NCI-H2107 (cell line): Measurements from ENCODE around the gene PTPRT.

Experiments
- DNase-seq: peaks from one replicate; lab custom pipeline; 2025; lab: John Stamatoyannopoulos, UW

PTPRT gene

DNA sequence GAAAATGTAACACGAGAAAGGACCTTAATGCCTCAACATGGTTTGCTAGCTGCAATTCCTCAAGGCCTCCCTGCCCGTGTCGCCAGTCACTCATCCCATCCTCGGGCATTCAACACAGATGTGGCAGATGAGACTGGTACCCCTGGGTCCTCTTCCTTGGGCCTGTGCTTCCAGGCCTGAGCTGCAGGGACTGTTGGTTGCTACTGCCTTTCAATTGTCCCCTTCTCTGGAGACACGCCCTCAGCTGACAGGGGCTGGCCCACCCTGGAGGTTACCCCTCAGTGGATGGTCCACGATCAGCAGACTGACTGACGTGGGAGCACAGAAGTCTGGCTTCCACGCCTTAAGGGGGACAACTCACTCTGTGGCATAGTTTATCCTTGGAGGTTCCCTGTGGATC lies 1076.5 kb downstream of the PTPRT start:
- no peak for DNase-seq

DNA sequence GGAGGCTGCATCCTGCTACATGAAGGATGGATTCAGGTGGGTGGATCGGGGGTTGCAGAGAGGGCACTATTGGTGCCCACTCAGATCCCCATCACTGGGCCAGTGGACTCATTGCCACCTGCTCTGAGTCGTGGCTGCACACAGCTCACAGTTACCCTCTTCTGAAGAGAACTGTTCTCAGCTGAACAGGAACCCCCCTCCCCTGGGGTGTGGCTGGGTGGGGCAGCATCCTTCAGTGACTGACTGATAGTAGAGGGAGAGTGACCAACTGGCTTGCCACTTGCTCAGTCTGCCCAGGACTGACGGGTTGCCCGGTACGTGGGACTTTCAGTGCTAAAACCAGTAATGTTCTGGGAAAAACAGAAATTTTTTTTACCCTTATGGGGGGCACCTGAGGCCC lies 1077.5 kb downstream of the PTPRT start:
- DNase-seq = no peak

DNA sequence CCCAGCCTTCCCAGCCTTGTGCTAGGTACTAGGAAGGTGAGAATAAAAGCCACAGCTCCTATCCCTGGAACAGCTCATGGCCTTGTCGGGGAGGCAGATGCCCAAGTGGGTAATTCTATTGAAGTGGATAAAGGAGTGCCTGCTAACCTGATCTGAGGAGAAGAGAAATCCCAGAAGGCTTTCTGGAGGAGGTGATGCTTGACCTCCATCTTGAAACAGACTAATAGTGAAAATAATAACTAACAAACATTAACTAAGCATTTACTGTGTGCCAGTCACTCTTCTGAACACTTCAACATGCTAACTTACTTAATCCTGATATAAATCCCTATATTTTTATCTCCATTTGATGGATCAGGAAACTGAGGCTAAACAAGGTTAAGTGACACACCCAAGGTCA lies 1078.4 kb downstream of the PTPRT start:
- DNase-seq = no peak

DNA sequence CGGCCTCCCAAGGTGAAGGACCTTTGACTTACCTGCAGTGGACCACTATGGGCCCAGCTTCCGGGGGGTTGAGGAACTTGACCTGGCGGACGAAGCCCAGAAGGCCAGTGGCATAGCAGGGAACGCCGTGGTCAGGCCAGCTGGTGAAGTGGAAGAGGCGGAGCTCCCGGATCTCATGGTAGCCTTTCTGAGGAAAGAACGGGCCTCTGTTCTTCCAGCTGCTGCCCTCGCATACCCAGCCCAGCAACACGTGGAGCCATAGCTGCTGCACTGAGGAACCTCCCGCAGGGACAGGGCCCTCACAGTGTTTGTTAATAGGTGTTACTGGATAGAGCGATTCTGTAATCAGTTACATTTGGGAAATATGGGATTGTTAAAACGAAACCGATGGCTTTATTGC lies 1079.4 kb downstream of the PTPRT start:
- no peak for DNase-seq

DNA sequence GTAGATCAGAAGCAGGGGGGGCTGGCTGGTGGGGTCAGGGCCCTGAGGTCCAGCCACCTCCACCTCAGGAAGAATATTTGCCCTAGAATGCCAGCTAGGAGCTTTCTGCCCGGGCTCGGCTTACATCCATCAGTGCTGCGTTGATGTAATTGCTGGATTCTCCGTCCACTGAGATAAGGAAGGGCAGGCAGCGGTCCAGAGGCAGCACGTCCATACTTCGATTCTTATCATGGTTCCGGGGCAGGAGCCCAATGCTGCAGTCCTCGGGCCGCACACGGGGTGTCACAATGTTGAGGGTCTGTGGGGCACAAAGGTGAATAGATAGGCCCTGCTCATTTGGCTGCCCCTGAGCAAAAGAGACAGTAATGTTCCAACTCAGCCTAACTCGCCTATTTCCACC lies 1087.7 kb downstream of the PTPRT start:
- no peak for DNase-seq

DNA sequence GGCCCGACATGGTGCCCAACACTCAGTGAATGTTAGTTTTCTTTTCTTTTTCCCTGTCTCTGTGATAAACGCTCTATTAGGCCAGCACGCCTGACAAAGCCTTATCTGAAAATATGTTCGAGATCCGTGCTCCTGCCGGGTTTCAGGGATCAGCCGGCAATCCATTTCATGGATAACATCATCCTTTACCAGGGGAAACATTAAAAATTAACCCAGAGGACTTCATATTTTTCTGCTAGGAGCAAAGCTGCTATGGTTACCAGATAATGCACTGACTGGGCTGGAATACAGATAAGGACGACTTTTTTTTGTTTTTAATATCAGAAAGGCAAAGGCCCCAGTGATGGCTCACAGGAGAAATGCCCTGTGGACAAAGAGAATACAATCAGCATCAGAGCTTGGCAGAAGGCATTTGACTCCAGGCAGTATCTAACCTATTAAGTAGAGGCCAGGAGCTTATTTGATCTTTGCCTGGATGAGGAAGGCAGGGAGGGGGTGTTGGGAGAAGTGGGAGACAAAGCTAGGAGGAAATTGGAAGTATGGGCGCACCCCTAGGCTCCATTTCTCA lies 1089.5 kb downstream of the PTPRT start:
- no peak for DNase-seq

DNA sequence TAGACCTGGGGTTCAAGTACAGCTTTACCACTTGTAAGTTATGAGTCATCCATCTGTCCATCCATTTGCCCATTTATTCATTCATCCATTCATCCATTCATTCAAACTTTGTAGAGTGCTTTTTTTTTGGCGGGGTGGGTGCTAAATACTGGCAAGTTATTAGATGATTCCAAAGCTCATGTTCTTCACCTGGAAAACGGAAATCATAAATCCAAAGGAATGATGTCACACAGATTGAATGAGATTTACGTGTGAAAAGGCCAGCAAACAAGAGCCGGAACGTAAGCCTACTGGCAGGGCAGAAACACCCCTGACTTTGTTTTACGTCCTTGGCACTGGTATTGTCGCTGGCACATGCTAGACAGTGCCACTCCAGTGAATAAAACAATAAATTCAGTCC lies 1090.6 kb downstream of the PTPRT start:
- DNase-seq = no peak

DNA sequence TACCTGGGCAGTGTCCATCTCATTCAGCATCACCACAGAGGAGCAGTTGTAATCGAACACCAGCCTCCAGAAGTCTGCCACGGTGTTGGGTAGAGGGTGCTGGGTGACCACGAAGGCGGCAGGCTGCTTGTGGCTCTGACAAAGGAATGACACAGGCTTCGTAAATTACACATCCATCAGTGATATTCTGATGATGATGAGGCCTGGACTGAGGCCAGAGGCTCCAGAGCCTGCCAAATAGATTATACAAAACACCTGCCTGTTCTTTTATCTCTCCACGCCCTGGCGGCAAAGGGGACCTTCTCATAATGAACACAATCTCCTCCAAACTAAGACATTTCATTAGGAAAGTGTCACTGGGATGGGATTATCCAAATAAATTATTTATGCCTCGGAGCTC lies 1091.3 kb downstream of the PTPRT start:
- DNase-seq = no peak

DNA sequence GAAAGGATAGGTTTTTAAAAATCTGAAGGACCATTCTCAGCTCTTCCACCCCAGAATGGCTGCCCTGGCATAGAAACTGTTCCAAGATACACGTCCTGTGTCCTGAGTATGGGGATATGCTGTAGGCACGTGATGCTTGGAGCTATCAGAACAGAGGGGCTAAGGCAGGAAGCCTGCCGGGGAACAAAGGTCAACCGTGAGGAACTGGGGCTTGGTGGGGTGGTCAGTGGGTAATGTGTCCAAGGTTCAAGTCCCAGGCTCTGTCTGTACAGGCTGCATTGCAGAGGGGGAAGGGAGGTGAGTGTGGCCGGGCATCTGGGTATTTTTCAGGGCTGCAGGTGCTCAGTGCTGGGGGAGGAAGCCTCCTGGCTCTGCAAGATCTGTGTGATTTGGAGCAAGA lies 1092.0 kb downstream of the PTPRT start:
- no peak for DNase-seq

DNA sequence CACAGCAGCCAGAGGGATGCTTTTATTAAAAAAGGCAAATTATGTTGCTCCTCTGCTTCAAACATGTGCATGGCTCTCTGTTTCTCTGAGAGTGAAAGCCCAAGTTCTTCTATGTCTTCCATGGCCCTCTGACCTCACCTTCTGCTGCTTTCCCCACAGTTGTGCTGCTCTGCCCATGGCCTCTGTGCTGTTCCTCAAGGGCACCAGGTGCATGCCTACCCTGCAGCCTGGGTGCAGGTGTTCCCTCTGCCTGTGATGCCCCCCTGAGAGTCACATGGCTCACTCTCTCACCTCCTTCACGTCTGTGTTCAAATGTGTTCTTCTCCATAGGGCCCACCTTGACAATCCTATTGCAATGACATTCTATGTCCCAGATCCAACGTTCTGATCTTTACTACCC lies 1094.5 kb downstream of the PTPRT start:
- no peak for DNase-seq

DNA sequence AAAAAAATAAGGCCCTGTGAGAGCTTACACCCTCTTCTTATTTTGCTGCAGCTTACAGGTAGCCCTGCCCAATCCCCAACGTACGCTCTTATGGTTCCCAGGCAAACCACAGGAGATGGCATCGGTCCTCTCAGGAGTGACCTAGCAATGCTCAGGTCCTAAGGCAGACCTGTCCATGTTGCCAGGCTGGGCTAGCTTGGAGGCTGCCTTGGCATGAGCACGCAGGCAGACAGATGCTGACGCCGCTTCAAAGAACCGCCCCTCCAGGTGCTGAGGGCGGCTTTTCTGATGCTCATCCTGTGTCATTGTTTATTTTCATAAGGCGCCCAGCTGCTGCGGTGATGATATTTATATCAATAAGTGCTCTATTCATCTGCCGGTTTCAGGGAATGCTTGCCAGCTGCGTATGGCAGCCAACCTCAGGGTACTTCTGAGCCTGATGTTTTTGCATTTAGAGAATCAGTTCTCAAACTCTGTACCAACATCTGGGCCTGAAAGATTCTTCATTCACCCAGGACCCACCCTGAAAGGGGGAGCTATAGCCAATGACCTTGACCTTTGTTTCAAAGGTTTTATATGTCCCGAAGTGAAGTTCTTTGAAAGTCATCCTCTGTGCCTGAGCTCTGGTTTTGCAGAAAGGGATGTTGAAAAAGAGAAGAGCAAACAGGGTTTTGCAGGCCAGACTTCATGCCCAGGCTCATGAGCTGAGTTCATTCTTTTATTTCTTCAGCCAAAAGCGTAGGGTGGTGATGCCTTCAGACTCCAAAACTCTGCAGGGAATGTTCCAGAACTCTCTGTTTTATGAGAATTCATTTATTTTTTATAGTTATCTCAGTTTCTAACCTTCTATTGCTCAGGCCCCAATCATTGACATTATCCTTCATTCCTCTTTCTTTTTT lies 1095.9 kb downstream of the PTPRT start:
- no peak for DNase-seq

DNA sequence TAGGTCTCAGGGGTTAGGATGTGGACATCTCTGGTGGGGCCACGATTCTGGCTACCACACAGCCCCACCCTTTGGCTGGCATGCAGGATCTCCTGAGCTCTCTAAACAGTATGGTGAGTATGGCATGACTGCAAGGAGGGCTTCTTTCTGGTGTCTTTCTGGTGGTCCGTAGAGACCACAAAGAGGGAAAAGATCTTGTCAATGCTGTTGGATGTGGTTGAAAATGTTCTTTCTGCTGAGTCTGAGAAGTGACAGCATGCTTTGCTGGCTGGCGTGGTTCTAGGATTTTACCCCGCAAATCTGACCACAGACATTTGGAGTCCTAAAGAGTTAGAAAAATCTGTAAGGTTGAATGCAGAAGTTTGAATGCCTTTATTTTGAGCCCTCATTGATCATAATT lies 1096.7 kb downstream of the PTPRT start:
- DNase-seq = no peak

DNA sequence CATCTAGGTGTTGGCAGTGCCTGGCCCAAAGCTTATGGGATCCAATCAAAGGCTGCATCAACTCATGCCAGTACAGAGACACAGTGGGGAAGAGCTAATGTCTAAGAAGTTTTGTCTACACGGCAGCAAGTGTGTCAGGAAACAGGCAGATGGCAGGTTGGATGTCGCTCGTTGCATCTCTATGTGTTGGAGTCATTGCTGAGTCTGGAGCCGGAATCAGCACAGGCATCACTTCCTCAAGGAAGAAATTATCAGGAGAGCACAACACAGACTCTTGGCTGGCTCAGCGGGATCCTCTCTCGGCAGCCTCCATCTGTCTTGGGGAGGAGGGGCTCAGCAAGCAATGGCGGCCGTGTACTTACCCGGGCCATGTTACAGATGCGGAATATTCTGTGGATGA lies 1104.3 kb downstream of the PTPRT start:
- no peak for DNase-seq

DNA sequence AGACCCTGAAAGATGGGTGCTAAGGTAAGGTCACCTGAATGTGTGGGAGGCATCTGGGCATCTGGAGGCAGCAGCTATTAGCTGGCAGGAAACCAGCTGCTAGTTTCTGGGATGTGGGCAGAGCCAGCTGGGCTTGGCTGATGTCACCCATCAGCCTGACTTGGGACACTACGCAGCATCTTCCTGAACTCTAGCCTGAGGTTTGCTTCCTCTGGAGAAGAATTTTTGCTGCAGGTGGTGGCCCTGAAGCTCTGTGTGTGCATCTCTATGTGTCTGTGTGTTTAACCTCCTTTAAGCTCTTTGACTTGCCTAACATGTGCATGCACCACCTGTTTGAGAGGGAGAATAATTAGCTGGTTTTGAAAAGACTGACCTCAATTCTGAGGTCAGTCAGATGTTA lies 1106.4 kb downstream of the PTPRT start:
- DNase-seq = no peak

DNA sequence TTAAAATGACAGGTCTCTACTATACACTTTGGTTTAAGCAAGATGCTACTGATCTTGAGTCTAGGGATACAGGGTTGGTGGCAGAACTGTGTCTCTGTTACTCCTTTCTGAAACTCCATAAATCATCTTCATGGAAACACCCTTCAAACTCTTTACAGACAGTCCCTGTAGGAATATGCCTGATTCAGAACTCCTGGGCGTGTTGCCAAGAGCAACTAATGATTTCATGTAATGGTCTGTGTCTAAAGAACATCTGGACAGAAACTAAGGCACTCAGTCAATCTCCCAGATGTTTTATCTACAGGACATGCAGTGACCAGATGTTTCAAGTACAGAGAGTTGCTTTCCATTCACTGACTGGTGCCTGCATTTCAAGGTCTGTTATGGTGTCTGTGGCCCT lies 1107.1 kb downstream of the PTPRT start:
- DNase-seq = no peak

DNA sequence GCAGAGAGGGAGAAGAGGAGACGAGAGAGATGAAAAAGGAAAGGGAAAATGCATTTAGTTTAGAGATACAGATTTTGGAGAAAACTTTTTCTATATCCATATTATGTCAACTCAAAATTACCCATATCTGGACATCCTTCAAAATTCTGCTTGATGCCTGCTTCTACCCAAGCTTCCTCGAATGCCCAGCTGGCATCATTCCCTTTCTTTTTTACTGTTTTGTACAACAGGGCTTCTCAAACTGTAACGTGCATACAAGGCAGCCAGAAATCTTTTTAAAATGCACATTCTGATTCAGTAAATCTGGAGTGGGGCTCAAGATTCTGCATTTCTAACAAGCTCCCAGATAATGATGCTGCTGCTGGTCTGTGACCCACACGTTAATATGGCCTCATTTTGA lies 1108.8 kb downstream of the PTPRT start:
- DNase-seq = no peak

DNA sequence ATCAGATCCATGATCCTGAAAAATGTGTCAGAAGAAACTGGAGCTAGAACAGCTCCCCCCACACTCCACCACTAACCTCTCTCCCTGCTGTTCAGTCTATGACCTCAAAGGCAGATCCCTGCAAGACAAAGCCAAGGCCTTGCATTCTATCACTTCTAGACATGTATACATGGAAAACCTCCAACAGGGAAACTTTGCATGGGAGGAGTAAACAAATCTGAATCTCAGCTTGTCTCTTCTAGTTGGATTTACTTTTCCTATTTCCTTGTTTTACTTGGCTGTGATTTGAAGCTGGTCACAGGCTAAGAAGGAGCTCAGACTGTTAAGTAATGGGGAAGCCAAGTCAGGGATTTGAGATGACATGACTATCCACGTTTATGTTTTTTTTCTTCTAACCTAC lies 1114.8 kb downstream of the PTPRT start:
- DNase-seq = no peak

DNA sequence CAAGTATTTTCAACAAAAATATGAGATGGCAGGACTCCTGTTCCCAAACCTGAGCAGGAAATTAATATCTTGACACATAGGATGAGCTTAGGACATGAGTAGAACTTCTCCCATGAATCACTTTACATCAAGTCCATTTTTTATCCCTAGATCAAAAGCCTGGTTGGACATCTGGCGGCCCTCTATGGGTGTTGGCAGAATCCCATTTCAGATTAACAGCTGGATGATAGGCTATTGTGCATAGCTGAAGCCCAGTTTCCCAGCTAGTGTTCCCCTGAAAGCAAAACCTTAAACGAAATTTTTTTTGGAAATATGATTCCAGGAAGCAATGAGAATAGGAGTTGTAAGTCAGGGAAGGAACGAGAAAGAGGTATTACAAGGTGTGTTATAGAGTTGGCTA lies 1122.1 kb downstream of the PTPRT start:
- no peak for DNase-seq

DNA sequence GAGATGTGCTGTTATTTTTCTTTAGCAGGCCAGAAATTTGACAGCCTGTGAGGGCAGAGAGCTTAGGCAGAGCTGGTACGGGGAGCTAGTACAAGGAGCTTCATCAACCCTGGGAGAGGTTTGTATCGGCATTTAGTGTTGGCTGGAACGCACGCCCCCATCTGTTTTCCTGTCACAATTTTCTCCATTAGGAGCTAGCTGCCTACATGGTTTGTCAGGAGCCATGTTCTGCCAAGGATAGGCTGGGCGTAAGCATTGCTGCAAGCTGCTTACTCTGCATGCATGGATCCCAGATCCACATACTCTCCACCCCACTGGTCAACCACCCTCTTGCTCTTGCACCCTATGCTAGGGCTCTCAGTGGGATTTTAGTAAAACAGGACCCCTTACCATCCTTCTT lies 1122.5 kb downstream of the PTPRT start:
- no peak for DNase-seq

DNA sequence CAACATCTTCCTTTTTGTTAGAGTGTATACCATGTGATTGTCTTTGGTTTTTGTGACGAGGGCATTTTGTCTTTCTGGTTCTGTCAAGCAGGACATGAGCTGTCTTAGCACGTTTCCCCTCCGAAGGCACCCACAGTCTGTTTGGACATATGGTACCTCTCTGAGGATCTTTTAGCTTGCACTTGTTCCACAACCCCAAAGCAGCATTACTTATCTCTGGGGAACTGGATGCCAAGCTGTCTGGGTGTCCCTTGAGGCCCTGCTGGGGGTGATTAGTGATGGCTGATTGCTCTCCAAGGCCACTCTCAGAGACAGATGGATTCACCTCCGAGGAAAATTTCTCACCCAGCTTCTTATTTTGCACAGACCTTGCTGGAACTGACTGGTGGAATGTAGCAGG lies 1126.6 kb downstream of the PTPRT start:
- DNase-seq = no peak

DNA sequence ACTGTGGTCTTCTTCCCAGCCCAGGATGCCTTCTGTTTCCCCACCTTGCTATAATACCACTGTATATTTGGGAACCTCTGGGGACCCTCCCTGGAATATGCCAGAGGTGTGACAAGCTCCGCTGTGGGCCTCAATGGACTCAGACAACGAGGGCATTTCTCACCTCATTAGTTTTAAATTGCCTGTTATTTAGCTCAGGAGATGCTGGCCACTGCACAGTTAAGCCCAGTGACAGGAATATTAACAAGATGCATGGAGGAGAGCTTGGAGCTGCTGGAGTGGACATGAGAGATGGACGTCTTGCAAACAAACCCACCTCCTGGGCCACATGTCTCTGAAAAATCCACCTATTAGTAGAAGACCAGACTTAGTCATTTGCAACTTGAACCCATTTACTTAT lies 1136.4 kb downstream of the PTPRT start:
- DNase-seq = no peak

DNA sequence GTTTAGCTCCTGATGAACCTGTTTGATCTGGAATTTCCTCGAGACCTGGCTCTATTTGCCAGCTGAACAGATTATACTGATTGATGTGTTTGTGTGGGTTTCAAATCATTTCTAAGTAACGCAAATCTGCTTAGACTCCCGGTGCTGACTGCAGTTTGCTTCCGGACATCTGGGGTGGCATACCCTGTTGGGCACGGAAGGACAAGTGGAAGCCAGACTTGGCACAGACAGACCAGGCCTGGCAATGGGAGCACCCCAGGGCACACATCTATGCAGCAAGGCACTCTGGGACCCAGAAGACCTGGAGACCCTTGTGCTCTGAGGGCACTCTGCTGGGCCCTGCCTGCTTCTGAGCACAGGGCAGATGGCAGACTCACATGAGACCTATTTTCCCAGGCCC lies 1137.8 kb downstream of the PTPRT start:
- DNase-seq = no peak

DNA sequence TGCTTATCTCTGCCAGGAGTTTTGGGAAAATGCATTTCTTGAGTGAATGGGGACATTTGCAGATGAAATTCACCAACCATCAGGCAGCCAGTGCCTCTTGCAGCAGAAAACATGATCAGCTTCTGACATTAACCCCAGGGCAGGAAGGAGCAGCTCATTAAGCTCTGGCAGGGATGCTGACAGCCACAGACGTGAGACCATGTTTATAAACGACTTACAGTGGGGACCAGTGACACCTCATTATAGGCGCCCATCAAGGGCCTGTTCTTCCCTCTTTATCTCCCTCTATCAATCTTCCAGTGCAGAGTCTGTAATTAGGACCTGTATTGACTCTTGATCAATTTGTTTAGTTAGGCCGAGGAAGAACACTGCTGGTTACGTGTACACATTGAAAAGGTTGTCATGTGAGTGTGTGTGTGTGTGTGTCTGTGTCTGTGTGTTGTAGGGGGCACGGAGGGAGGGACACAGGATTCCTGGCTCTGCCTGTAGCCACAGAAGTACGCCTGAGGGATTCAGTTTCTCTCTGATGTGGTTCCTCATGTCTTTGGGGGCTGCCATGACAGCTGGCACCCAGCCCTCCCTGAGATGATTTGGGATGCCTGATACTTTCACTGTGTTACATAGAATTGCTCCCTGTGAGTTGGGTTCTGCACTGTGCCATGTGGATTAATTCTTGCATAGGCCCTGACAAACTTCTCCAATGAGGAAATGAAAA lies 1143.2 kb downstream of the PTPRT start:
- DNase-seq = no peak
